HL-60 (cell line): Measurements from ENCODE around the gene RIPPLY1.

ENCODE experiments used
- DNase-seq, 2 experiments: peaks; one replicate each; pipeline ENCODE4 v3.0.0-alpha.2; 2010 to 2020; ENCODE audit warnings: low read depth in 1 of 2, low spot score in 1 of 2
- H3K27ac ChIP-seq: fragments of 250-450 bp; sonication (Bioruptor Pico); replicated peaks from 2 replicates; pipeline ENCODE4 v1.5.1; 2020; ENCODE audit warnings: mild to moderate bottlenecking, moderate library complexity
- H3K27me3 ChIP-seq: fragments of 250-450 bp; sonication (Bioruptor Pico); 2 replicates; pipeline ENCODE4 v1.5.1; 2021; ENCODE audit warnings: mild to moderate bottlenecking, moderate library complexity; ENCODE audit not compliant: insufficient read depth, poor library complexity, severe bottlenecking
- H3K4me3 ChIP-seq: replicated peaks from 2 replicates; pipeline ENCODE4 v1.5.1; 2011; ENCODE audit warnings: mild to moderate bottlenecking, control low read depth, low read length; ENCODE audit not compliant: insufficient read depth
- GABPA ChIP-seq: IDR thresholded peaks from 2 replicates; pipeline ENCODE4 v1.6.1; 2012; ENCODE audit warnings: low read depth
- POLR2AphosphoS5 ChIP-seq: IDR thresholded peaks from 2 replicates; pipeline ENCODE4 v1.6.1; 2012; ENCODE audit warnings: low read depth
- REST ChIP-seq: IDR thresholded peaks from 2 replicates; pipeline ENCODE4 v1.6.1; 2012; ENCODE audit warnings: low read depth; ENCODE audit not compliant: insufficient replicate concordance
- SPI1 ChIP-seq: IDR thresholded peaks from 2 replicates; pipeline ENCODE4 v1.6.1; 2012; ENCODE audit warnings: low read depth, mild to moderate bottlenecking, borderline replicate concordance
- TF ChIP-seq, protein P1 (sequence below): IDR thresholded peaks from one replicate; pipeline ENCODE4 v1.5.1; 2011; ENCODE audit warnings: low read length, control low read depth, inconsistent platforms; ENCODE audit not compliant: insufficient read depth

Gene RIPPLY1

GRCh38 chrX:106950381-106950780, 47.2 kb upstream of the RIPPLY1 start:
- no peak for TF ChIP-seq SPI1
- TF ChIP-seq, protein P1, sequence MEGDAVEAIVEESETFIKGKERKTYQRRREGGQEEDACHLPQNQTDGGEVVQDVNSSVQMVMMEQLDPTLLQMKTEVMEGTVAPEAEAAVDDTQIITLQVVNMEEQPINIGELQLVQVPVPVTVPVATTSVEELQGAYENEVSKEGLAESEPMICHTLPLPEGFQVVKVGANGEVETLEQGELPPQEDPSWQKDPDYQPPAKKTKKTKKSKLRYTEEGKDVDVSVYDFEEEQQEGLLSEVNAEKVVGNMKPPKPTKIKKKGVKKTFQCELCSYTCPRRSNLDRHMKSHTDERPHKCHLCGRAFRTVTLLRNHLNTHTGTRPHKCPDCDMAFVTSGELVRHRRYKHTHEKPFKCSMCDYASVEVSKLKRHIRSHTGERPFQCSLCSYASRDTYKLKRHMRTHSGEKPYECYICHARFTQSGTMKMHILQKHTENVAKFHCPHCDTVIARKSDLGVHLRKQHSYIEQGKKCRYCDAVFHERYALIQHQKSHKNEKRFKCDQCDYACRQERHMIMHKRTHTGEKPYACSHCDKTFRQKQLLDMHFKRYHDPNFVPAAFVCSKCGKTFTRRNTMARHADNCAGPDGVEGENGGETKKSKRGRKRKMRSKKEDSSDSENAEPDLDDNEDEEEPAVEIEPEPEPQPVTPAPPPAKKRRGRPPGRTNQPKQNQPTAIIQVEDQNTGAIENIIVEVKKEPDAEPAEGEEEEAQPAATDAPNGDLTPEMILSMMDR, result no peak
- TF ChIP-seq POLR2AphosphoS5, result no peak
- no peak for TF ChIP-seq REST
- TF ChIP-seq GABPA, result no peak
- no peaks in the 10 kb centered on the region for H3K27me3 ChIP-seq
- H3K4me3 ChIP-seq, result no peak overlapping the region
- no peak for DNase-seq
- H3K27ac ChIP-seq, result no peak overlapping the region

- Histone ChIP-seq H3K27me3 (no peaks in the 10 kb centered on the region), H3K4me3 (no peak overlapping the region), H3K27ac (no peak overlapping the region)
- no peak for DNase-seq
- TF ChIP-seq POLR2AphosphoS5 (no peak), SPI1 (no peak), GABPA (no peak), REST (no peak)
- TF ChIP-seq, protein P1, result no peak
These were observed 46.2 kb upstream of the RIPPLY1 start for GRCh38 chrX:106949366-106949765.

- H3K27me3 ChIP-seq, result no peaks in the 10 kb centered on the region
- TF ChIP-seq POLR2AphosphoS5, result no peak
- TF ChIP-seq, protein P1, result no peak
- TF ChIP-seq GABPA, result no peak
- TF ChIP-seq REST, result no peak
- no peak for TF ChIP-seq SPI1
These were observed 45.5 kb upstream of the RIPPLY1 start for GRCh38 chrX:106948641-106949040.

More at GRCh38 chrX:106948641-106949040, 45.5 kb upstream of the RIPPLY1 start:
- DNase-seq, result no peak
- Histone ChIP-seq H3K27ac (no peak overlapping the region), H3K4me3 (no peak overlapping the region)
